ENCODE data around the gene RPF1.

The RPF1 gene

GRCh38 chr1:84492726-84493125, 13.7 kb downstream of the RPF1 start:
- no peak overlapping the region for H3K4me3 ChIP-seq (ENCODE audit: low read length)
- no peak for TF ChIP-seq CTCF (IDR thresholded peaks at IDR 0.05; ENCODE audit: insufficient read depth, low read depth, low read length, missing control alignments)
- DNase-seq (ENCODE audit: low read depth), result peak; percentile 53

DNA sequence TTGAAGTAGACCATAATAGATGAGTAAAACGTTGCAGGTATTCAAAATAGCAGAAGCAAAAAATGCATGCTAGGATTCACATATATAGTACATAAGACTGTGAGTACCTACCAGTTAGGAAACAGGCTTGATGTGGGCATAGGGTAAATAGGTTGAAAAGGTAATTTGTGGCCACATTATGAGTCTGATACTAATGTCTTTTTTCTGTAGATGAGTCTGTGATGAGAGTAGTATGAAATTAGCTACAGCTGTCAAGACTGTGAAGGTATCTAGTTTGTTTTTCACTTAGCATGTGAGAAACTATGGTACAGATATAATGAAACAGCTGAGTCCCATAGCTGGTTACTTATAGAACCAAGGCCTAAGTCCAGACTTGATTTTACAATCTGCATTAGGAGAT, 14.7 kb downstream of the RPF1 start:
- DNase-seq (ENCODE audit: low read depth), result no peak
- no peak for TF ChIP-seq CTCF (IDR thresholded peaks at IDR 0.05; ENCODE audit: insufficient read depth, low read depth, low read length, missing control alignments)
- no peak overlapping the region for H3K4me3 ChIP-seq (ENCODE audit: low read length)

DNA sequence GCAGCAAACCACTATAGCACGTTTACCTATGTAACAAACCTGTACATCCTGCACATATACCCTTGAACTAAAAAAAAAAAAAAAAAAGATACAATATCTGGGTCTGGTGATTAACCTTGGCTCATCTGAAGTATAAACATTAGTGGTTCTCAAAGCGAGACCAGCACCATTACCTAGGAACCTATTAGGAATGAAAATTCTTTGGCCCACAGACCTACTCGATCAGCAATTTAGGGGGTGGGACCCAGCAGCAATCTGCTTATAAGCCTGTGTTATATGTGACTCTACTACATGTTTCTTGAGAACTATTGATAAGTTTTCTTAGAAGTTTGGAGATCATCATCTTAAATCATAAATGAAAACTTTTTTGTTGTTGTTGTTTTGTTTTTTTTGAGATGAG, 17.4 kb downstream of the RPF1 start:
- no peak for DNase-seq (ENCODE audit: low read depth)
- no peak for TF ChIP-seq CTCF (IDR thresholded peaks at IDR 0.05; ENCODE audit: insufficient read depth, low read depth, low read length, missing control alignments)
- H3K4me3 ChIP-seq (ENCODE audit: low read length), result no peak overlapping the region

GRCh38 chr1:84497631-84498275, 18.7 kb downstream of the RPF1 start:
- no peak overlapping the region for H3K4me3 ChIP-seq (ENCODE audit: low read length)
- DNase-seq (ENCODE audit: low read depth), result no peak
- no peak for TF ChIP-seq CTCF (IDR thresholded peaks at IDR 0.05; ENCODE audit: insufficient read depth, low read depth, low read length, missing control alignments)

- DNase-seq (ENCODE audit: low read depth), result no peak
- TF ChIP-seq CTCF (IDR thresholded peaks at IDR 0.05; ENCODE audit: insufficient read depth, low read depth, low read length, missing control alignments), result no peak
- no peak overlapping the region for H3K4me3 ChIP-seq (ENCODE audit: low read length)
These were observed 23.9 kb downstream of the RPF1 start for GRCh38 chr1:84502927-84503326.

GRCh38 chr1:84504580-84505492, 25.8 kb downstream of the RPF1 start:
- H3K4me3 ChIP-seq (ENCODE audit: low read length), result peak overlapping the region; percentile 88
- DNase-seq (ENCODE audit: low read depth), result peak; percentile 29
- no peak for TF ChIP-seq CTCF (IDR thresholded peaks at IDR 0.05; ENCODE audit: insufficient read depth, low read depth, low read length, missing control alignments)

Measured in epithelial cell of esophagus (primary cell).